HepG2 (cell line): ENCODE measurements around the gene CTCF. TPM values are rescaled to one million over a fixed set of nuclear protein-coding genes. Genes with fewer than 3 reads are reported as not detected.

Experiments
- BCL6 ChIP-seq: IDR thresholded peaks from 2 replicates; pipeline ENCODE4 v1.6.1; 2016; ENCODE audit warnings: missing genetic modification reagents, missing compliant biosample characterization
- ETV5 ChIP-seq: IDR thresholded peaks from 2 replicates; pipeline ENCODE4 v1.6.1; 2018; ENCODE audit warnings: missing biosample characterization, missing genetic modification reagents, inconsistent platforms, borderline replicate concordance
- GTF3A ChIP-seq: sonication (generic); formaldehyde crosslinking; conservative IDR thresholded peaks from 2 replicates; pipeline ENCODE4 v1.4.0; 2020; ENCODE audit warnings: mild to moderate bottlenecking, missing genetic modification reagents
- GZF1 ChIP-seq: sonication (generic); formaldehyde crosslinking; IDR thresholded peaks from 2 replicates; pipeline ENCODE4 v1.5.1; 2020; ENCODE audit warnings: mild to moderate bottlenecking, missing genetic modification reagents
- HMG20B ChIP-seq: conservative IDR thresholded peaks from 2 replicates; pipeline ENCODE4 v1.6.1; 2016; ENCODE audit warnings: missing genetic modification reagents, missing compliant biosample characterization
- HOXA5 ChIP-seq: sonication (generic); formaldehyde crosslinking; IDR thresholded peaks from 2 replicates; pipeline ENCODE4 v1.4.0; 2020; ENCODE audit warnings: missing genetic modification reagents
- HOXA9 ChIP-seq: sonication (generic); formaldehyde crosslinking; IDR thresholded peaks from 2 replicates; pipeline ENCODE4 v1.8.1; 2022; ENCODE audit warnings: missing genetic modification reagents, mild to moderate bottlenecking, moderate library complexity, borderline replicate concordance
- HOXD1 ChIP-seq: sonication (generic); formaldehyde crosslinking; IDR thresholded peaks from 2 replicates; pipeline ENCODE4 v1.5.0; 2020; ENCODE audit warnings: missing genetic modification reagents
- JUND ChIP-seq: sonication (generic); formaldehyde crosslinking; IDR thresholded peaks from 2 replicates; pipeline ENCODE4 v1.8.0; 2022; ENCODE audit warnings: mild to moderate bottlenecking, missing genetic modification reagents
- NPAS2 ChIP-seq: sonication (generic); formaldehyde crosslinking; IDR thresholded peaks from 2 replicates; pipeline ENCODE4 v1.8.0; 2022; ENCODE audit warnings: mild to moderate bottlenecking, missing genetic modification reagents, borderline replicate concordance
- NRL ChIP-seq: sonication (generic); formaldehyde crosslinking; IDR thresholded peaks from 2 replicates; pipeline ENCODE4 v1.5.0; 2020; ENCODE audit warnings: missing genetic modification reagents, mild to moderate bottlenecking, moderate library complexity, borderline replicate concordance
- PLRG1 ChIP-seq: fragments of 450-650 bp; conservative IDR thresholded peaks from 2 replicates; pipeline ENCODE4 v1.6.1; 2016
- SAFB2 ChIP-seq: sonication (generic); formaldehyde crosslinking; IDR thresholded peaks from 2 replicates; pipeline ENCODE4 v1.5.1; 2020; ENCODE audit warnings: missing genetic modification reagents, low read depth, mild to moderate bottlenecking, borderline replicate concordance
- TCF7 ChIP-seq: sonication (generic); IDR thresholded peaks from 2 replicates; pipeline ENCODE4 v1.6.1; 2016; ENCODE audit warnings: antibody characterized with exemption, low read depth
- THYN1 ChIP-seq: sonication (generic); formaldehyde crosslinking; IDR thresholded peaks from 2 replicates; pipeline ENCODE4 v1.8.1; 2023; ENCODE audit warnings: low read depth, mild to moderate bottlenecking, moderate library complexity, missing genetic modification reagents, borderline replicate concordance
- TRIM22 ChIP-seq: fragments of 450-650 bp; IDR thresholded peaks from 2 replicates; pipeline ENCODE4 v1.6.1; 2017
- ZKSCAN1 ChIP-seq: fragments of 150-350 bp; IDR thresholded peaks from 2 replicates; pipeline ENCODE4 v1.6.1; 2014; ENCODE audit warnings: low read length
- ZNF33A ChIP-seq: sonication (generic); formaldehyde crosslinking; IDR thresholded peaks from 2 replicates; pipeline ENCODE4 v1.5.1; 2020; ENCODE audit warnings: missing genetic modification reagents, mild to moderate bottlenecking, moderate library complexity, borderline replicate concordance
- ZNF468 ChIP-seq: sonication (generic); formaldehyde crosslinking; IDR thresholded peaks from 2 replicates; pipeline ENCODE4 v1.8.0; 2022; ENCODE audit warnings: mild to moderate bottlenecking, moderate library complexity, missing genetic modification reagents
- ZNF512B ChIP-seq: sonication (generic); formaldehyde crosslinking; IDR thresholded peaks from 2 replicates; pipeline ENCODE4 v1.5.1; 2020; ENCODE audit warnings: missing genetic modification reagents, mild to moderate bottlenecking, borderline replicate concordance
- ZNF564 ChIP-seq: sonication (generic); formaldehyde crosslinking; IDR thresholded peaks from 2 replicates; pipeline ENCODE4 v1.8.1; 2023; ENCODE audit warnings: mild to moderate bottlenecking, missing genetic modification reagents
- ZNF672 ChIP-seq: sonication (generic); formaldehyde crosslinking; IDR thresholded peaks from 2 replicates; pipeline ENCODE4 v1.8.1; 2022; ENCODE audit warnings: missing genetic modification reagents
- ZNF747 ChIP-seq: sonication (generic); formaldehyde crosslinking; IDR thresholded peaks from 2 replicates; pipeline ENCODE4 v1.8.1; 2023; ENCODE audit warnings: missing genetic modification reagents, mild to moderate bottlenecking, borderline replicate concordance
- ZNF782 ChIP-seq: sonication (generic); formaldehyde crosslinking; IDR thresholded peaks from 2 replicates; pipeline ENCODE4 v1.4.0; 2020; ENCODE audit warnings: missing genetic modification reagents, mild to moderate bottlenecking, borderline replicate concordance
- ZNF784 ChIP-seq: sonication (generic); formaldehyde crosslinking; IDR thresholded peaks from 2 replicates; pipeline ENCODE4 v1.5.1; 2020; ENCODE audit warnings: missing genetic modification reagents, mild to moderate bottlenecking, borderline replicate concordance
- polyA plus RNA-seq, 8 experiments: library from polyadenylated mRNA; depleted of rRNA in 3 of 8; stranded (reverse) in 7 of 8; unstranded in 1 of 8; fragments of >200 nt; fragmentation: Illumina TruSeq in 4 of 8; extraction: Trizol in 4 of 8; gene quantifications; 2 replicates each; pipeline versions ENCODE4 v1.2.1 to v1.2.3, GENCODE V29; 2011 to 2016; ENCODE audit warnings: low read depth in 4 of 8, missing spikeins in 1 of 8, mixed read lengths in 1 of 8; ENCODE audit not compliant: insufficient read depth in 1 of 8
- total RNA-seq, 5 experiments: library from RNA; depleted of rRNA; stranded (reverse); fragments of >200 nt; fragmentation: Illumina TruSeq; extraction: Trizol; gene quantifications; 2 replicates each; pipeline ENCODE4 v1.2.3, GENCODE V29; 2016; ENCODE audit warnings: low read depth in 1 of 5
- TF ChIP-seq, protein P1 (sequence below): sonication (generic); formaldehyde crosslinking; IDR thresholded peaks from 2 replicates; pipeline ENCODE4 v1.5.0; 2020; ENCODE audit warnings: missing genetic modification reagents

Gene CTCF
- total and polyA plus RNA-seq, 2 of the 13 experiments (the other 11 are each of a cell fraction or from before 2014, with no cell fraction given): 19.5 to 37.5 TPM

DNA sequence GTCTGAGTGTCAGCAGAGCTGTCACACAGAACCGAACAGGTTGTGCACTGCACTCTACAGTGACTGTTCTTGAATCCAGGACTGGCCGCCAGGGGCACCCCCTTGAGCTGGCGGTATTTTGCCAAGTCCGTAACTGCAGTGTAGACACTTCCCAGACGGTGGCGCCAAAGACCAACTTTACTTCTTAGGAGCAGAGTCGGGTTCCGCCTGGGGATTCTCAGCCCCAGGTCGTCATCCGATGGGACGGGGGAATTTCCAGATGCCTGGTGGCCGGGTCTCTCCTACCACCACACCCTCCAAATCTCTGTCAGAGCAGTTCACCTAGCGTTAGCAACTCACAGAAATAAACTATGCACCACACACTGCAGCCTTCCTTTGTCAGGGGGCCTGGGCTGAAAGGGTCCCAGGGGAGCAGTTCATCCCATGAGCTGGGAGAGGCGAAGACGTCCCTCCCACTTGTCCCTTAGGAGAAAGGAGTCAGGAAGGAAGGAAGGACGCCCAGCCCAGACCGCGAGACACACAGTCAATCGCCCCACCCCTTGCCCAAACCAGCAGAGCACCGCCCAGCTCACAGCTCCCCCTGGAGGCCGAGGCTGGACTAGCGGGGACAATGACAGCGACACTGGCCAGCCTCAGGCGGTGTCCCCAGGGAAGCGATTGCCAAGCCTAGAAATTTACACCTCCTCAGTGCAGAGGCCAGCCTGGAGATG is 41.1 kb upstream of the CTCF start (continued):
- TF ChIP-seq ZKSCAN1 (no peak), HOXA9 (CRISPR knock-in tag) (no peak), ZNF747 (CRISPR knock-in tag) (no peak; the same call in 1 of the 2 replicates), SAFB2 (CRISPR knock-in tag) (no peak; the same call in 1 of the 2 replicates), BCL6 (0 out of 2 replicates have a peak, but pooled peaks have one; percentile 16), ZNF33A (no peak), ETV5 (peak; percentile 30; the same call in 1 of the 2 replicates), HOXD1 (no peak), ZNF672 (CRISPR knock-in tag) (no peak), TCF7 (no peak), TRIM22 (no peak), ZNF468 (no peak), ZNF784 (CRISPR knock-in tag) (no peak), HOXA5 (CRISPR knock-in tag) (peak; percentile 89; the same call in 1 of the 2 replicates), ZNF512B (CRISPR knock-in tag) (peak; percentile 79; the same call in 1 of the 2 replicates), GZF1 (CRISPR knock-in tag) (no peak), HMG20B (no peak), JUND (no peak), GTF3A (no peak), ZNF782 (CRISPR knock-in tag) (no peak), NPAS2 (no peak), NRL (CRISPR knock-in tag) (no peak), THYN1 (CRISPR knock-in tag) (no peak), ZNF564 (CRISPR knock-in tag) (no peak), PLRG1 (no peak)
- TF ChIP-seq, protein P1, sequence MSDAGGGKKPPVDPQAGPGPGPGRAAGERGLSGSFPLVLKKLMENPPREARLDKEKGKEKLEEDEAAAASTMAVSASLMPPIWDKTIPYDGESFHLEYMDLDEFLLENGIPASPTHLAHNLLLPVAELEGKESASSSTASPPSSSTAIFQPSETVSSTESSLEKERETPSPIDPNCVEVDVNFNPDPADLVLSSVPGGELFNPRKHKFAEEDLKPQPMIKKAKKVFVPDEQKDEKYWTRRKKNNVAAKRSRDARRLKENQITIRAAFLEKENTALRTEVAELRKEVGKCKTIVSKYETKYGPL: no peak
